Esophagus muscularis mucosa (tissue), 4 donors: ENCODE data around the gene ME3.

Source experiments
- EP300 ChIP-seq: sonication (generic); formaldehyde crosslinking; IDR thresholded peaks from one replicate; pipeline ENCODE4 v1.6.1; 2017; ENCODE audit warnings: antibody characterized with exemption
- POLR2A ChIP-seq: fragments of 450-650 bp; IDR thresholded peaks from one replicate; pipeline ENCODE4 v1.6.1; 2017; ENCODE audit warnings: antibody characterized with exemption, moderate library complexity, mild to moderate bottlenecking, low read depth
- POLR2AphosphoS5 ChIP-seq, 2 donors: sonication (generic); formaldehyde crosslinking; IDR thresholded peaks; one replicate each; pipeline ENCODE4 v1.6.1; 2017; ENCODE audit warnings: antibody characterized with exemption in 2 of 2
- TF ChIP-seq, protein P1 (sequence below), 3 experiments: fragments of 200-600 bp in 2 of 3; fragments of 450-650 bp in 1 of 3; sonication (generic) in 2 of 3; IDR thresholded peaks; one replicate each; pipeline ENCODE4 v1.5.1; 2017 to 2019; ENCODE audit warnings: antibody characterized with exemption in 3 of 3, mild to moderate bottlenecking in 2 of 3, moderate library complexity in 1 of 3

DNA sequence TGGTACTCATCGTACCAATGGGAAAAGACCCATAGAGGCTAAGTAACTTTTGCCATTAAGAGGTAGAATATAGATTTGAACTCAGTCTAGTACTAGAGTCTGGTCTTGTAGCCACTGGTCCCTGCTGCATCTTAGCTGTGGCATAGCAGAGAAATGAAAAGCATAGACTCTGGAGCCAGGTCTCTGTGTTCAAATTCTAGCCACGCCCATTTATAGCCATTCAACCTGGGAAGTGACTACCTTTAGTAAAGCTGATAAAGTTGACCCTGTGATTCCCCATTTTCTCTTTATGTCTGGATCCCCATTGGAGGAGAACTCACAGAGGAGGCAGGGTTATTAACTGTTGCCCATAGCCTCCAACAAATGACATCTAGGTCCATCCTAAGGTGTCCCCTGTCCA is 113.6 kb downstream of the ME3 start:
- TF ChIP-seq, protein P1, sequence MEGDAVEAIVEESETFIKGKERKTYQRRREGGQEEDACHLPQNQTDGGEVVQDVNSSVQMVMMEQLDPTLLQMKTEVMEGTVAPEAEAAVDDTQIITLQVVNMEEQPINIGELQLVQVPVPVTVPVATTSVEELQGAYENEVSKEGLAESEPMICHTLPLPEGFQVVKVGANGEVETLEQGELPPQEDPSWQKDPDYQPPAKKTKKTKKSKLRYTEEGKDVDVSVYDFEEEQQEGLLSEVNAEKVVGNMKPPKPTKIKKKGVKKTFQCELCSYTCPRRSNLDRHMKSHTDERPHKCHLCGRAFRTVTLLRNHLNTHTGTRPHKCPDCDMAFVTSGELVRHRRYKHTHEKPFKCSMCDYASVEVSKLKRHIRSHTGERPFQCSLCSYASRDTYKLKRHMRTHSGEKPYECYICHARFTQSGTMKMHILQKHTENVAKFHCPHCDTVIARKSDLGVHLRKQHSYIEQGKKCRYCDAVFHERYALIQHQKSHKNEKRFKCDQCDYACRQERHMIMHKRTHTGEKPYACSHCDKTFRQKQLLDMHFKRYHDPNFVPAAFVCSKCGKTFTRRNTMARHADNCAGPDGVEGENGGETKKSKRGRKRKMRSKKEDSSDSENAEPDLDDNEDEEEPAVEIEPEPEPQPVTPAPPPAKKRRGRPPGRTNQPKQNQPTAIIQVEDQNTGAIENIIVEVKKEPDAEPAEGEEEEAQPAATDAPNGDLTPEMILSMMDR (IDR thresholded peaks at IDR 0.05), result no peak
- no peak for TF ChIP-seq POLR2A
- TF ChIP-seq POLR2AphosphoS5 (IDR thresholded peaks at IDR 0.05), result no peak
- no peak for TF ChIP-seq EP300
